GM23338 (cell line): ENCODE results near the gene FRRS1L. TPM values are rescaled to one million over a fixed set of nuclear protein-coding genes. Genes with fewer than 3 reads are reported as not detected.

ENCODE experiments used
- ATAC-seq: fragments of 200-7000 bp; cut with Tn5 transposase; 3 replicates; pipeline ENCODE4 v1.9.1; 2020
- DNase-seq: peaks from one replicate; pipeline ENCODE4 v3.0.0-alpha.2; 2015; ENCODE audit warnings: low spot score
- H2AFZ ChIP-seq: fragments of 200-600 bp; sonication (generic); 2 replicates; pipeline ENCODE4 v1.8.0; 2016; ENCODE audit warnings: antibody characterized with exemption, mild to moderate bottlenecking, moderate library complexity
- H3F3A ChIP-seq: fragments of 200-600 bp; sonication (generic); replicated peaks from 2 replicates; pipeline ENCODE4 v1.8.0; 2017; ENCODE audit warnings: antibody characterized with exemption, mixed run types, low read depth
- H3K27ac ChIP-seq: fragments of 200-600 bp; sonication (generic); 2 replicates; pipeline ENCODE4 v1.6.1; 2016; ENCODE audit warnings: low read depth
- H3K27me3 ChIP-seq: fragments of 200-600 bp; sonication (generic); 2 replicates; pipeline ENCODE4 v1.8.0; 2016; ENCODE audit warnings: mild to moderate bottlenecking, mixed run types, moderate library complexity; ENCODE audit not compliant: insufficient read depth
- H3K36me3 ChIP-seq: fragments of 200-600 bp; sonication (generic); 2 replicates; pipeline ENCODE4 v1.8.0; 2016; ENCODE audit warnings: mild to moderate bottlenecking; ENCODE audit not compliant: insufficient read depth
- H3K4me1 ChIP-seq: fragments of 200-600 bp; sonication (generic); 2 replicates; pipeline ENCODE4 v1.8.0; 2016; ENCODE audit warnings: mild to moderate bottlenecking, moderate library complexity; ENCODE audit not compliant: insufficient read depth
- H3K4me2 ChIP-seq: fragments of 200-600 bp; sonication (generic); 2 replicates; pipeline ENCODE4 v1.7.1; 2017; ENCODE audit warnings: mixed run types
- H3K4me3 ChIP-seq: fragments of 200-600 bp; sonication (generic); 2 replicates; pipeline ENCODE4 v1.6.1; 2016; ENCODE audit warnings: mixed run types
- H3K79me2 ChIP-seq: fragments of 200-600 bp; sonication (generic); replicated peaks from 2 replicates; pipeline ENCODE4 v1.8.0; 2017; ENCODE audit warnings: mild to moderate bottlenecking; ENCODE audit not compliant: insufficient read depth
- H3K9me2 ChIP-seq: fragments of 200-600 bp; sonication (generic); 2 replicates; pipeline ENCODE4 v1.8.0; 2017; ENCODE audit not compliant: insufficient read depth
- H4K20me1 ChIP-seq: fragments of 200-600 bp; sonication (generic); replicated peaks from 2 replicates; pipeline ENCODE4 v1.8.0; 2017; ENCODE audit warnings: mild to moderate bottlenecking; ENCODE audit not compliant: insufficient read depth
- H3K27ac Mint-ChIP-seq: 2 replicates; pipeline ENCODE4 v1.8.0; 2020; ENCODE audit warnings: inconsistent platforms, mild to moderate bottlenecking, moderate library complexity, mixed read lengths
- H3K27me3 Mint-ChIP-seq: 3 replicates; pipeline ENCODE4 v1.8.0; 2022; ENCODE audit warnings: low read depth, mild to moderate bottlenecking, moderate library complexity, mixed read lengths, inconsistent platforms; ENCODE audit not compliant: insufficient read depth, poor library complexity
- H3K36me3 Mint-ChIP-seq: 3 replicates; pipeline ENCODE4 v1.8.0; 2021; ENCODE audit warnings: low read depth, mild to moderate bottlenecking, inconsistent platforms, moderate library complexity, mixed read lengths
- H3K4me1 Mint-ChIP-seq: 3 replicates; pipeline ENCODE4 v1.8.0; 2020; ENCODE audit warnings: mild to moderate bottlenecking, inconsistent platforms, mixed read lengths
- H3K4me3 Mint-ChIP-seq: 3 replicates; pipeline ENCODE4 v1.8.0; 2021; ENCODE audit warnings: moderate library complexity, mild to moderate bottlenecking, inconsistent platforms, mixed read lengths
- H3K9me3 Mint-ChIP-seq: 3 replicates; pipeline ENCODE4 v1.8.0; 2020; ENCODE audit warnings: moderate library complexity, mild to moderate bottlenecking, inconsistent platforms, mixed read lengths
- CREB1 ChIP-seq: fragments of 250-450 bp; sonication (Bioruptor Pico); IDR thresholded peaks from 2 replicates; pipeline ENCODE4 v1.5.0; 2020; ENCODE audit warnings: low read depth, mild to moderate bottlenecking, moderate library complexity
- CTCF ChIP-seq, 2 experiments: fragments of 200-600 bp in 1 of 2; sonication (generic) in 1 of 2; conservative IDR thresholded peaks; 2 replicates each; pipeline versions ENCODE4 v1.5.1 to v1.6.1; 2016 to 2017; ENCODE audit warnings: antibody characterized with exemption in 2 of 2, low read depth in 2 of 2, mild to moderate bottlenecking in 2 of 2, moderate library complexity in 1 of 2
- EZH2 ChIP-seq: fragments of 200-600 bp; sonication (generic); IDR thresholded peaks from one replicate; pipeline ENCODE4 v1.8.0; 2017; ENCODE audit warnings: antibody characterized with exemption, mild to moderate bottlenecking, low read depth; ENCODE audit not compliant: unreplicated experiment
- EZH2phosphoT487 ChIP-seq: fragments of 200-600 bp; sonication (generic); IDR thresholded peaks from one replicate; pipeline ENCODE4 v1.8.1; 2018; ENCODE audit warnings: antibody characterized with exemption; ENCODE audit not compliant: unreplicated experiment
- JUNB ChIP-seq: IDR thresholded peaks from one replicate; pipeline ENCODE4 v1.6.1; 2016; ENCODE audit warnings: antibody characterized with exemption; ENCODE audit not compliant: unreplicated experiment
- NANOG ChIP-seq: IDR thresholded peaks from 2 replicates; pipeline ENCODE4 v1.6.1; 2016; ENCODE audit warnings: antibody characterized with exemption, borderline replicate concordance
- POLR2AphosphoS5 ChIP-seq: IDR thresholded peaks from 2 replicates; pipeline ENCODE4 v1.6.1; 2016; ENCODE audit warnings: antibody characterized with exemption, low read depth
- STAT1 ChIP-seq: IDR thresholded peaks from one replicate; pipeline ENCODE4 v1.6.1; 2016; ENCODE audit warnings: antibody characterized with exemption; ENCODE audit not compliant: unreplicated experiment
- ZNF114 ChIP-seq: fragments of 250-450 bp; sonication (Bioruptor Pico); IDR thresholded peaks from 2 replicates; pipeline ENCODE4 v1.5.0; 2020; ENCODE audit warnings: mild to moderate bottlenecking, moderate library complexity
- ZNF331 ChIP-seq: fragments of 250-450 bp; sonication (Bioruptor Pico); IDR thresholded peaks from 2 replicates; pipeline ENCODE4 v1.5.0; 2020; ENCODE audit warnings: low read depth, mild to moderate bottlenecking, moderate library complexity
- ZNF462 ChIP-seq: fragments of 250-450 bp; sonication (Bioruptor Pico); IDR thresholded peaks from 2 replicates; pipeline ENCODE4 v1.5.0; 2020; ENCODE audit warnings: mild to moderate bottlenecking, moderate library complexity
- polyA plus RNA-seq: library from polyadenylated mRNA; unstranded; fragments of >200 nt; fragmentation: Nextera tagmentation; extraction: Ambion mirVana; gene quantifications from 2 replicates; pipeline ENCODE4 v1.2.1, GENCODE V29; 2016
- total RNA-seq: library from RNA; depleted of rRNA; stranded (reverse); fragments of >200 nt; shearing (Covaris generic); gene quantifications from 2 replicates; pipeline ENCODE4 v1.2.3, GENCODE V29; 2014
- TF ChIP-seq, protein P1 (sequence below): IDR thresholded peaks from 2 replicates; pipeline ENCODE4 v1.6.1; 2016; ENCODE audit warnings: antibody characterized with exemption
- TF ChIP-seq, protein P2 (sequence below): IDR thresholded peaks from one replicate; pipeline ENCODE4 v1.6.1; 2018; ENCODE audit warnings: antibody characterized with exemption; ENCODE audit not compliant: unreplicated experiment

Gene FRRS1L
- total and polyA plus RNA-seq, 2 experiments from 2014 or later = 0.37 to 1.1 TPM

DNA sequence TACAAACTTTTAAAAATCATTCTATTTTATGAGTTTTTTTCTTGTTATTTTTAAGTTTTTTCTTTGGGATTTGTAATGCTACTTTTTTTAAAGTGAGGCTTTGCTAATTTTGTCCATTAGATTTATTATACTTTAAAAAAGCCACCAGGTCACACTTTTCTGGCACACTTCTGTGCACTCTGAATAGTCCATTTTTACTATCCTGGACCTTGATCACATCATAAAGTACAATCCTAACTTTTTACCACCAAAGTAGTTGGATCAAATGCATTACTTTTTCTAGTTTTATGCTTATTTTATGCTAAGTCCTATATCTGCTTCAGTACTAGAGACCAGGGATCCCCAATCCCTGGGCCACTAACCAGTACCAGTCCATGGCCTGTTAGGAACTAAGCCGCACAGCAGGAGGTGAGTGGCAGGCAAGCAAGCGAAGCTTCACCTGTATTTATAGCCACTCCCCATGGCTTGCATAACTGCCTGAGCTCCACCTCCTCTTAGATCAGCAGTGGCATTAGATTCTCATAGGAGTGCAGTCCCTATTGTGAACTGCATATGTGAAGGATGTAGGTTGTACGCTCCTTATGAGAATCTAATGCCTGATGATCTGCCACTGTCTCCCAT, 16.0 kb downstream of the FRRS1L start:
- no peak for ATAC-seq

More for the DNA sequence above, 16.0 kb downstream of the FRRS1L start:
- Histone ChIP-seq H3F3A (no peaks in the 10 kb centered on the region), H3K4me2 (no peak overlapping the region), H3K4me3 (no peak overlapping the region), H3K36me3 (peaks cover 8% of the 10 kb centered on the region; the same call in 1 of the 2 replicates), H3K9me2 (no peaks in the 10 kb centered on the region), H3K27ac (no peak overlapping the region), H2AFZ (no peak overlapping the region), H3K27me3 (no peaks in the 10 kb centered on the region), H3K4me1 (no peaks in the 10 kb centered on the region), H3K79me2 (no peaks in the 10 kb centered on the region), H4K20me1 (no peaks in the 10 kb centered on the region)
- peaks cover 34% of the 10 kb centered on the region for H3K9me3 Mint-ChIP-seq
- H3K27me3 Mint-ChIP-seq = no peaks in the 10 kb centered on the region
- TF ChIP-seq STAT1 (no peak), JUNB (no peak), CREB1 (CRISPR knock-in tag) (no peak), ZNF462 (CRISPR knock-in tag) (no peak), ZNF114 (CRISPR knock-in tag) (no peak), POLR2AphosphoS5 (no peak), ZNF331 (CRISPR knock-in tag) (no peak), EZH2phosphoT487 (no peak), EZH2 (no peak), NANOG (no peak), CTCF (conservative IDR thresholded peaks at IDR 0.05; ENCODE audit: low read depth in 2 of 2) (no peak)
- TF ChIP-seq, protein P1, sequence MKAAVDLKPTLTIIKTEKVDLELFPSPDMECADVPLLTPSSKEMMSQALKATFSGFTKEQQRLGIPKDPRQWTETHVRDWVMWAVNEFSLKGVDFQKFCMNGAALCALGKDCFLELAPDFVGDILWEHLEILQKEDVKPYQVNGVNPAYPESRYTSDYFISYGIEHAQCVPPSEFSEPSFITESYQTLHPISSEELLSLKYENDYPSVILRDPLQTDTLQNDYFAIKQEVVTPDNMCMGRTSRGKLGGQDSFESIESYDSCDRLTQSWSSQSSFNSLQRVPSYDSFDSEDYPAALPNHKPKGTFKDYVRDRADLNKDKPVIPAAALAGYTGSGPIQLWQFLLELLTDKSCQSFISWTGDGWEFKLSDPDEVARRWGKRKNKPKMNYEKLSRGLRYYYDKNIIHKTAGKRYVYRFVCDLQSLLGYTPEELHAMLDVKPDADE = no peak
- TF ChIP-seq, protein P2, sequence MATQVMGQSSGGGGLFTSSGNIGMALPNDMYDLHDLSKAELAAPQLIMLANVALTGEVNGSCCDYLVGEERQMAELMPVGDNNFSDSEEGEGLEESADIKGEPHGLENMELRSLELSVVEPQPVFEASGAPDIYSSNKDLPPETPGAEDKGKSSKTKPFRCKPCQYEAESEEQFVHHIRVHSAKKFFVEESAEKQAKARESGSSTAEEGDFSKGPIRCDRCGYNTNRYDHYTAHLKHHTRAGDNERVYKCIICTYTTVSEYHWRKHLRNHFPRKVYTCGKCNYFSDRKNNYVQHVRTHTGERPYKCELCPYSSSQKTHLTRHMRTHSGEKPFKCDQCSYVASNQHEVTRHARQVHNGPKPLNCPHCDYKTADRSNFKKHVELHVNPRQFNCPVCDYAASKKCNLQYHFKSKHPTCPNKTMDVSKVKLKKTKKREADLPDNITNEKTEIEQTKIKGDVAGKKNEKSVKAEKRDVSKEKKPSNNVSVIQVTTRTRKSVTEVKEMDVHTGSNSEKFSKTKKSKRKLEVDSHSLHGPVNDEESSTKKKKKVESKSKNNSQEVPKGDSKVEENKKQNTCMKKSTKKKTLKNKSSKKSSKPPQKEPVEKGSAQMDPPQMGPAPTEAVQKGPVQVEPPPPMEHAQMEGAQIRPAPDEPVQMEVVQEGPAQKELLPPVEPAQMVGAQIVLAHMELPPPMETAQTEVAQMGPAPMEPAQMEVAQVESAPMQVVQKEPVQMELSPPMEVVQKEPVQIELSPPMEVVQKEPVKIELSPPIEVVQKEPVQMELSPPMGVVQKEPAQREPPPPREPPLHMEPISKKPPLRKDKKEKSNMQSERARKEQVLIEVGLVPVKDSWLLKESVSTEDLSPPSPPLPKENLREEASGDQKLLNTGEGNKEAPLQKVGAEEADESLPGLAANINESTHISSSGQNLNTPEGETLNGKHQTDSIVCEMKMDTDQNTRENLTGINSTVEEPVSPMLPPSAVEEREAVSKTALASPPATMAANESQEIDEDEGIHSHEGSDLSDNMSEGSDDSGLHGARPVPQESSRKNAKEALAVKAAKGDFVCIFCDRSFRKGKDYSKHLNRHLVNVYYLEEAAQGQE = no peak
- no peak overlapping the region for H3K27ac Mint-ChIP-seq
- DNase-seq = no peak
- H3K36me3 Mint-ChIP-seq = peaks cover 10% of the 10 kb centered on the region
- no peak overlapping the region for H3K4me3 Mint-ChIP-seq
- no peaks in the 10 kb centered on the region for H3K4me1 Mint-ChIP-seq
